Measurements from ENCODE around the gene SLC38A10.

Gene SLC38A10

DNA sequence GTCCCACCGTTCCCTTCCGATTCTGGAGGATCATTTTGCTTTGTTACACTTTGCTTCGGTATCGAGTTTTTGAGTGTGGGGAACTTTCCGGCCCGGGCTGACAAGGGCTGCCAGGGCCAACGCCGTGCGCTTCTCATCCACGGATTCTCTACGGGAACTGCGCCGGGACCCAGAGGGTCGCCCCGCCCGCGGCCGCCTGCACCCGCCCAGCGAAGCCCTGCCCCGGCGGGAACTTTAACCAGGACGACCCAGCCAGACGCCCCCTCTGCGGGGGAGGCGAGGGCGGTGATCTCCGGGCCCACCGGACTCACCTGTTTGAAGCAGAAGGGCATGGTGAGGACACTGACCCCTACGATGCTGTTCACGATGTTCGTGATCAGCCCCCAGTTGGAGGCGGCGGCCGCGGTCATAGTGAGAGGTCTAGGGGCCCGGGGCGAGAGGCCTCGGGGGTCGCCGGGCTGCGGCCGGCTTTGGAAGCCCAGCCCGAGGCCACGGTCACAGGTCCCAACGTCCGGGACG, 536 bp downstream of the SLC38A10 start:
- Histone ChIP-seq H3K4me3 (ENCODE audit: low read length) (peak overlapping the region; percentile 80), H3K27ac (ENCODE audit: low read length) (no peak overlapping the region), H3K4me1 (ENCODE audit: control insufficient read depth, insufficient read depth, low read length) (no peaks in the 10 kb centered on the region), H3K36me3 (ENCODE audit: control insufficient read depth, insufficient read depth, low read length) (no peaks in the 10 kb centered on the region), H3K9me3 (ENCODE audit: control insufficient read depth, insufficient read depth, low read length) (no peaks in the 10 kb centered on the region), H3K27me3 (ENCODE audit: control insufficient read depth, insufficient read depth, low read length) (no peaks in the 10 kb centered on the region)
- WGBS (ENCODE audit: insufficient coverage, insufficient read length), result no CpG with 5 or more reads among the region's 48 CpGs
- no peak for DNase-seq (ENCODE audit: low read depth, low spot score)

DNA sequence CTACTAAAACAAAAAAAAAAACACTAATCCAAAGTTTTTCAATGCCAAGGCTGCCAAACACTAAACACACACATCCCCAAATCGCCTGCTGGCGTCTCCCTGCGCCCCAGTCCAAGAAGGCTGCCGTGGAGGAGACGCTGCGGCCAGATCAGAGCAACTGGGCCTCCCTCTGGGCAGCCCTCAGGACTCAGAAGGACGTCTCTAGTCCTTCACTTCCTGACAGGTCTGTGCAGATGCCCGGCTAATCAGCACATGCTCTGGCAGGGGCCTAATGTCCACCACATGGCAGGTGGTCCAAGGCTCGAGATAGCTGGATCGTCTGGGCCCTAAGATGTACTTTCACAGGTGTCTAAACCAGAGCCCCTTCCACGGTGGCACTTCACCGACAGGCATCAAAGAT, 2.7 kb downstream of the SLC38A10 start:
- 0 out of 2 replicates have a peak, but pooled peaks cover 4% of the 10 kb centered on the region for H3K36me3 ChIP-seq (ENCODE audit: control insufficient read depth, insufficient read depth, low read length)
- H3K27me3 ChIP-seq (ENCODE audit: control insufficient read depth, insufficient read depth, low read length), result no peaks in the 10 kb centered on the region
- no peak for DNase-seq (ENCODE audit: low read depth, low spot score)
- no peak overlapping the region for H3K27ac ChIP-seq (ENCODE audit: low read length)
- H3K4me3 ChIP-seq (ENCODE audit: low read length), result no peak overlapping the region
- no CpG with 5 or more reads among the region's 12 CpGs for WGBS (ENCODE audit: insufficient coverage, insufficient read length)
- H3K9me3 ChIP-seq (ENCODE audit: control insufficient read depth, insufficient read depth, low read length), result no peaks in the 10 kb centered on the region
- no peaks in the 10 kb centered on the region for H3K4me1 ChIP-seq (ENCODE audit: control insufficient read depth, insufficient read depth, low read length)

GRCh38 chr17:81291662-81292061, 3.4 kb downstream of the SLC38A10 start:
- Histone ChIP-seq H3K9me3 (ENCODE audit: control insufficient read depth, insufficient read depth, low read length) (no peaks in the 10 kb centered on the region), H3K4me1 (ENCODE audit: control insufficient read depth, insufficient read depth, low read length) (no peaks in the 10 kb centered on the region), H3K4me3 (ENCODE audit: low read length) (no peak overlapping the region), H3K27me3 (ENCODE audit: control insufficient read depth, insufficient read depth, low read length) (no peaks in the 10 kb centered on the region), H3K36me3 (ENCODE audit: control insufficient read depth, insufficient read depth, low read length) (0 out of 2 replicates have a peak, but pooled peaks cover 4% of the 10 kb centered on the region), H3K27ac (ENCODE audit: low read length) (no peak overlapping the region)
- WGBS (ENCODE audit: insufficient coverage, insufficient read length), result no CpG with 5 or more reads among the region's 16 CpGs
- no peak for DNase-seq (ENCODE audit: low read depth, low spot score)

- H3K4me1 ChIP-seq (ENCODE audit: control insufficient read depth, insufficient read depth, low read length), result no peaks in the 10 kb centered on the region
- no peaks in the 10 kb centered on the region for H3K9me3 ChIP-seq (ENCODE audit: control insufficient read depth, insufficient read depth, low read length)
- DNase-seq (ENCODE audit: low read depth, low spot score), result no peak
- 0 out of 2 replicates have a peak, but pooled peaks cover 4% of the 10 kb centered on the region for H3K36me3 ChIP-seq (ENCODE audit: control insufficient read depth, insufficient read depth, low read length)
- no peak overlapping the region for H3K4me3 ChIP-seq (ENCODE audit: low read length)
- H3K27ac ChIP-seq (ENCODE audit: low read length), result no peak overlapping the region
- no peaks in the 10 kb centered on the region for H3K27me3 ChIP-seq (ENCODE audit: control insufficient read depth, insufficient read depth, low read length)
- WGBS (ENCODE audit: insufficient coverage, insufficient read length), result no CpG with 5 or more reads among the region's 5 CpGs
These were observed 4.9 kb downstream of the SLC38A10 start for GRCh38 chr17:81290230-81290629.

GRCh38 chr17:81289627-81290026, 5.5 kb downstream of the SLC38A10 start:
- Histone ChIP-seq H3K27ac (ENCODE audit: low read length) (no peak overlapping the region), H3K9me3 (ENCODE audit: control insufficient read depth, insufficient read depth, low read length) (no peaks in the 10 kb centered on the region), H3K4me3 (ENCODE audit: low read length) (no peak overlapping the region), H3K27me3 (ENCODE audit: control insufficient read depth, insufficient read depth, low read length) (no peaks in the 10 kb centered on the region), H3K4me1 (ENCODE audit: control insufficient read depth, insufficient read depth, low read length) (no peaks in the 10 kb centered on the region), H3K36me3 (ENCODE audit: control insufficient read depth, insufficient read depth, low read length) (0 out of 2 replicates have a peak, but pooled peaks cover 4% of the 10 kb centered on the region)
- no CpG with 5 or more reads among the region's 21 CpGs for WGBS (ENCODE audit: insufficient coverage, insufficient read length)
- no peak for DNase-seq (ENCODE audit: low read depth, low spot score)

DNA sequence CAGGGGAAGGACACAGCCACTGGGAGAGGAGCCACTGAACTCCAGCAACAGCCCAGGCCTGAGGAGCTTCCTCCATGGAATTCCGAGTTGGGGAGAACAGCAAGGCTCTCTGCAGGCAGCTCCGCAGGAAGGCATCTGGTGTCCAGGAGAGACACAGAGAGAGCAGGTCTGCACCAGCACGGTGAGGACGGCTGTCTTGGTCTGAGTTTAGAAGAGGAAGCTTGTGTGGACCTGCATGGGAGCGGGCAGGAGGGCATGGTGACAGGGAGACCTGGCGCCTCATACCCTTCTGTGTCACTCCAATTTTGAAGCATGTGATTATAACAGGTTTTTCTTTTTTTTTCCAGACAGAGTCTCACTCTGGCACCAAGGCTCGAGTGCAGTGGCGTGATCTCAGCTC, 6.4 kb downstream of the SLC38A10 start:
- Histone ChIP-seq H3K36me3 (ENCODE audit: control insufficient read depth, insufficient read depth, low read length) (0 out of 2 replicates have a peak, but pooled peaks cover 4% of the 10 kb centered on the region), H3K27ac (ENCODE audit: low read length) (no peak overlapping the region), H3K27me3 (ENCODE audit: control insufficient read depth, insufficient read depth, low read length) (no peaks in the 10 kb centered on the region), H3K9me3 (ENCODE audit: control insufficient read depth, insufficient read depth, low read length) (no peaks in the 10 kb centered on the region), H3K4me3 (ENCODE audit: low read length) (no peak overlapping the region), H3K4me1 (ENCODE audit: control insufficient read depth, insufficient read depth, low read length) (no peaks in the 10 kb centered on the region)
- no peak for DNase-seq (ENCODE audit: low read depth, low spot score)
- no CpG with 5 or more reads among the region's 8 CpGs for WGBS (ENCODE audit: insufficient coverage, insufficient read length)

- H3K4me1 ChIP-seq (ENCODE audit: control insufficient read depth, insufficient read depth, low read length), result no peaks in the 10 kb centered on the region
- no peak overlapping the region for H3K4me3 ChIP-seq (ENCODE audit: low read length)
- 0 out of 2 replicates have a peak, but pooled peaks cover 4% of the 10 kb centered on the region for H3K36me3 ChIP-seq (ENCODE audit: control insufficient read depth, insufficient read depth, low read length)
- no peaks in the 10 kb centered on the region for H3K9me3 ChIP-seq (ENCODE audit: control insufficient read depth, insufficient read depth, low read length)
- WGBS (ENCODE audit: insufficient coverage, insufficient read length), result no CpG with 5 or more reads among the region's 16 CpGs
- no peak overlapping the region for H3K27ac ChIP-seq (ENCODE audit: low read length)
- no peak for DNase-seq (ENCODE audit: low read depth, low spot score)
- no peaks in the 10 kb centered on the region for H3K27me3 ChIP-seq (ENCODE audit: control insufficient read depth, insufficient read depth, low read length)
These were observed 7.2 kb downstream of the SLC38A10 start for GRCh38 chr17:81287741-81288430.

- Histone ChIP-seq H3K27ac (ENCODE audit: low read length) (no peak overlapping the region), H3K9me3 (ENCODE audit: control insufficient read depth, insufficient read depth, low read length) (no peaks in the 10 kb centered on the region), H3K36me3 (ENCODE audit: control insufficient read depth, insufficient read depth, low read length) (peaks cover 4% of the 10 kb centered on the region; the same call in 1 of the 2 replicates), H3K4me1 (ENCODE audit: control insufficient read depth, insufficient read depth, low read length) (no peaks in the 10 kb centered on the region), H3K4me3 (ENCODE audit: low read length) (no peak overlapping the region), H3K27me3 (ENCODE audit: control insufficient read depth, insufficient read depth, low read length) (no peaks in the 10 kb centered on the region)
- no peak for DNase-seq (ENCODE audit: low read depth, low spot score)
- no CpG with 5 or more reads among the region's 21 CpGs for WGBS (ENCODE audit: insufficient coverage, insufficient read length)
These were observed 8.0 kb downstream of the SLC38A10 start for GRCh38 chr17:81287152-81287551.

- H3K4me3 ChIP-seq (ENCODE audit: low read length), result no peak overlapping the region
- no peak for DNase-seq (ENCODE audit: low read depth, low spot score)
- H3K27ac ChIP-seq (ENCODE audit: low read length), result no peak overlapping the region
- H3K9me3 ChIP-seq (ENCODE audit: control insufficient read depth, insufficient read depth, low read length), result no peaks in the 10 kb centered on the region
- no peaks in the 10 kb centered on the region for H3K4me1 ChIP-seq (ENCODE audit: control insufficient read depth, insufficient read depth, low read length)
- no peaks in the 10 kb centered on the region for H3K27me3 ChIP-seq (ENCODE audit: control insufficient read depth, insufficient read depth, low read length)
- peaks cover 7% of the 10 kb centered on the region; the same call in 1 of the 2 replicates for H3K36me3 ChIP-seq (ENCODE audit: control insufficient read depth, insufficient read depth, low read length)
- no CpG with 5 or more reads among the region's 23 CpGs for WGBS (ENCODE audit: insufficient coverage, insufficient read length)
These were observed 8.5 kb downstream of the SLC38A10 start for GRCh38 chr17:81286491-81287145.

DNA sequence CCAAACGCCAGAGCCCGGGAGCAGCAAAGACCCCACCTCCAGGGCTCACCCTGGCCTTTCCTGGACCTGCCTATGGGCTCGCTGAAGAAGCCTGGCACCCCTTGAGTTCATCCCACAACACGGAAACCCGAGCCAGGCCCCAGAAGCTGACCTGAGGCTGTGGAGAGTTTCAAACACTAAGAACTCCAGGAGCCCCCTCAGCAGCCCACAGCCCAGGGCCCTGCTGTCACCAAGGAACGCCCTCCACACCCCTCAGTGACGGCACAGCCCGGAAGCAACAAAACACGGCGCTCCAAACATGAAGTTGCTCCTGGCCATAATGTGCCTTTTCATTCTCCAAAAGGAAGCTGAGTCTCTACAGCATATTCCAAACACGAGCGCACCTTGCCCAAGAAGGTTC, 9.2 kb downstream of the SLC38A10 start:
- Histone ChIP-seq H3K4me3 (ENCODE audit: low read length) (no peak overlapping the region), H3K9me3 (ENCODE audit: control insufficient read depth, insufficient read depth, low read length) (no peaks in the 10 kb centered on the region), H3K36me3 (ENCODE audit: control insufficient read depth, insufficient read depth, low read length) (peaks cover 7% of the 10 kb centered on the region; the same call in 1 of the 2 replicates), H3K4me1 (ENCODE audit: control insufficient read depth, insufficient read depth, low read length) (no peaks in the 10 kb centered on the region), H3K27ac (ENCODE audit: low read length) (no peak overlapping the region), H3K27me3 (ENCODE audit: control insufficient read depth, insufficient read depth, low read length) (no peaks in the 10 kb centered on the region)
- no CpG with 5 or more reads among the region's 12 CpGs for WGBS (ENCODE audit: insufficient coverage, insufficient read length)
- DNase-seq (ENCODE audit: low read depth, low spot score), result no peak
